ENCODE data around the gene HOXB6. TPM values are rescaled to one million over a fixed set of nuclear protein-coding genes. Genes with fewer than 3 reads are reported as not detected.

Gene HOXB6
- total and polyA plus RNA-seq, 7 donors: 0.66 to 3.3 (median 1.2) TPM

GRCh38 chr17:48551596-48552465, 53.0 kb downstream of the HOXB6 start:
- Histone ChIP-seq H3K4me1 (peaks cover 2% of the 10 kb centered on the region), H3K4me3 (no peak overlapping the region), H3K9me3 (no peaks in the 10 kb centered on the region), H3K27me3 (ENCODE audit: insufficient read depth in 3 of 3, low read length in 2 of 3) (peaks cover 0 to 8% (median 2%) of the 10 kb centered on the region in 3 donors), H3K36me3 (ENCODE audit: insufficient read depth in 1 of 2, low read depth in 1 of 2) (peaks cover 0 to 8% of the 10 kb centered on the region in 2 donors), H3K27ac (no peak overlapping the region)
- 76 to 77% (median 77%) methylated on average over 47 of the region's 47 CpGs for WGBS, 3 donors
- intact Hi-C loops (cut with DNase I): no loop called here
- DNase-seq (no peak), ATAC-seq (no peak)
- TF ChIP-seq CTCF (IDR thresholded peaks at IDR 0.05): no peak

- Histone ChIP-seq H3K36me3 (ENCODE audit: insufficient read depth in 1 of 2, low read depth in 1 of 2) (peaks cover 0 to 8% of the 10 kb centered on the region in 2 donors), H3K9me3 (no peaks in the 10 kb centered on the region), H3K4me1 (no peaks in the 10 kb centered on the region), H3K27ac (no peak overlapping the region), H3K27me3 (ENCODE audit: insufficient read depth in 3 of 3, low read length in 2 of 3) (peaks cover 0 to 8% (median 2%) of the 10 kb centered on the region in 3 donors), H3K4me3 (no peak overlapping the region)
- ATAC-seq: no peak
- TF ChIP-seq CTCF (IDR thresholded peaks at IDR 0.05): no peak
- DNase-seq: no peak
- WGBS, 3 donors: 71 to 86% (median 81%) methylated on average over 19 of the region's 19 CpGs
- intact Hi-C loops (cut with DNase I): no loop called here
These were observed 53.6 kb downstream of the HOXB6 start for GRCh38 chr17:48551214-48551555.

DNA sequence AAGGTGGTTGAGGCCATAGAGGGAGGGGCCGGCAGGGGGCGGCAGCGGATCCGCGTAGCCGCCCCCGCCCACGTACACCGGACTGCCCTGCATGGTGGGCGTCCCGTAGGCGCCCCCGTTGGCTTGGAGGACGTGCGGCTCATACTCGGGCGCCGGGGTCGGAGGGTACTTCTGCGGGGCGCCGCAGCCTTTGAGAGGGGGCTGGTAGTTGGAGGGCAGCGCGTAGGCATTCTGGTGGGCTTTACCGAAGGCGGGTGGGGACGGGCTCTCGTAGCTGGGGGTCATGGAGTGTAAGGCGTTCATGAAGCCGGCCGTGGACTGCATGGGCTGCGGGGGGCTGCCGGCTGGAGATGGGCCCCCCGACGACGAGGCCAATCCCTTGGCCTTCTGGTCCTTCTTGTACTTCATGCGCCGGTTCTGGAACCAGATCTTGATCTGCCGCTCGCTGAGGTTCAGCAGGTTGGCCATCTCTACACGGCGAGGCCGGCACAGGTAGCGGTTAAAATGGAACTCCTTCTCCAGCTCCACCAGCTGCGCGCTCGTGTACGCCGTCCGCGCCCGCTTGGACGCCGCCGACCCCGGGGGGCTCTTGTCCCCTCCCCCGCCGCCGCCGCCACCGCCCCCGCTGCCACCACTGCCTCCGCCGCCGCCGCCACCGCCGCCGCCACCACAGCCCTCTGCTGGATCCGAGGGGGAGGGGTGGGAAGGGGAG, 54.1 kb downstream of the HOXB6 start:
- H3K27me3 ChIP-seq (ENCODE audit: insufficient read depth in 3 of 3, low read length in 2 of 3): peaks cover 0 to 8% (median 2%) of the 10 kb centered on the region in 3 donors
- DNase-seq (no peak), ATAC-seq (no peak)
- H3K4me3 ChIP-seq: no peak overlapping the region
- intact Hi-C loops (cut with DNase I): no loop called here
- H3K4me1 ChIP-seq: peaks cover 2% of the 10 kb centered on the region
- no peak for TF ChIP-seq CTCF (IDR thresholded peaks at IDR 0.05)
- WGBS, 3 donors: 61 to 62% (median 61%) methylated on average over 56 to 70 of the region's 70 CpGs
- H3K27ac ChIP-seq: no peak overlapping the region
- peaks cover 0 to 8% of the 10 kb centered on the region in 2 donors for H3K36me3 ChIP-seq (ENCODE audit: insufficient read depth in 1 of 2, low read depth in 1 of 2)
- no peaks in the 10 kb centered on the region for H3K9me3 ChIP-seq

DNA sequence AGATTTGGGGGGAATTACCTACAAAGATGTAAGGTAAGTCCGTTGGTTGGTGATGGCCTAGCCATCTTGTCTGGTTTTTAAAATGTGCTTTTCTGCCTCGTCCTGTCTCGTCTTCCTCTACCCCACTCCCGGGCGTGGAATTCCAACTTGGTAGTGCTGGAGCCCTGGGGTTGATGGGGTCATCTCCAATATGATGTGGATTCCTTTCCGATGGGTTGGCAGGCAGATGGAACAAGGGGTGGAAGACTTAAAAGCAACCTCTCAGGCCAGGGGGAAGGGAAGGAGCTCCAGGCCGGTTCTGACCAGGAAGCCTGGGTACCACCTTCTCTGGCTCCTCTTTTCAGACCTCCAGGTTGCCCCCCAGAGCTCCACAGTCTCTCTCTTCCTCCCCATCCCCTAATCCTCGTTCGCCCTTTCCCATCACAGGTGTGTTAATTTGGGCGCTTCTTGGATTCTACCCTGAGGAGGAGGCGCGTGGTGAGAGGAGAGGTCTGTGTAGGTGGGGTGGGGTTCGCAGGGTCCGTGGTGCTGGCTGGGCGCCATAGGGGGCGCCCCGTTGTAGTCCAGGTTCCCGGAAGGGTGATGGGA, 54.8 kb downstream of the HOXB6 start:
- no peak overlapping the region for H3K27ac ChIP-seq
- ATAC-seq (no peak), DNase-seq (no peak)
- H3K27me3 ChIP-seq (ENCODE audit: insufficient read depth in 3 of 3, low read length in 2 of 3): peaks cover 0 to 5% (median 2%) of the 10 kb centered on the region in 3 donors
- peaks cover 0 to 8% of the 10 kb centered on the region in 2 donors for H3K36me3 ChIP-seq (ENCODE audit: insufficient read depth in 1 of 2, low read depth in 1 of 2)
- no peak for TF ChIP-seq CTCF (IDR thresholded peaks at IDR 0.05)
- H3K9me3 ChIP-seq: no peaks in the 10 kb centered on the region
- intact Hi-C loops (cut with DNase I): no loop called here
- 78 to 80% (median 78%) methylated on average over 18 of the region's 18 CpGs for WGBS, 3 donors
- peaks cover 5% of the 10 kb centered on the region for H3K4me1 ChIP-seq
- no peak overlapping the region for H3K4me3 ChIP-seq

Data from psoas muscle (tissue), 8 donors.